Activated CD8-positive, alpha-beta memory T cell treated with anti-CD3 and anti-CD28 coated beads, Interleukin-2, amount 50 U/mL, for 48 hours (primary cell): Measurements from ENCODE around the gene SOSTDC1.
A peak's percentile ranks its signal among the peaks of the same experiment; 100 is the strongest.
"Not testable (repeated sequence)": the region's sequence is repeated elsewhere in the genome, so short reads cannot be mapped to it uniquely, and the experiment has no call there.

Source experiments
- DNase-seq: peaks from one replicate; pipeline ENCODE4 v3.0.0-alpha.2; 2020

Gene SOSTDC1

GRCh38 chr7:16460789-16461493 lies 4.6 kb downstream of the SOSTDC1 start:
- no peak for DNase-seq

GRCh38 chr7:16456303-16456702 lies 9.2 kb downstream of the SOSTDC1 start:
- not testable (repeated sequence) for DNase-seq

DNA sequence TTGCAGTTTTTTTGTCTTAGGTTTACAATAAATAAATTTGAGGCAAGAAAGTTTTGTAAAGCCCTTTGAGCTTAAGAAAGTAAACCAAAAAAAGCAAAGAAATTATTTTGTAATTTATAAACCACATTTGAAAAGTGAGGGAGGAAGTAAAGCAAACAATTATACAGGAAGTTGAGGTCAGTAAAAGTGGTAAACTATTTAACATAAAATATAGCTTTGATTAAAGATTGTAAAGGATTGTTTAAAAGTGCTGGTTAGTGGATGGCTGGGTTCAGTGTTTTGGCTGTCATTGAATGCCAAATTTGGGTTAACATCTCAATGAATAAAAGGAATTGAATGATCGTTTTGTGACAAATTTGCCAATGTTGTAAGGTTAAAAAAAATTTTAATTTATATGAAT lies 9.9 kb downstream of the SOSTDC1 start:
- no peak for DNase-seq

DNA sequence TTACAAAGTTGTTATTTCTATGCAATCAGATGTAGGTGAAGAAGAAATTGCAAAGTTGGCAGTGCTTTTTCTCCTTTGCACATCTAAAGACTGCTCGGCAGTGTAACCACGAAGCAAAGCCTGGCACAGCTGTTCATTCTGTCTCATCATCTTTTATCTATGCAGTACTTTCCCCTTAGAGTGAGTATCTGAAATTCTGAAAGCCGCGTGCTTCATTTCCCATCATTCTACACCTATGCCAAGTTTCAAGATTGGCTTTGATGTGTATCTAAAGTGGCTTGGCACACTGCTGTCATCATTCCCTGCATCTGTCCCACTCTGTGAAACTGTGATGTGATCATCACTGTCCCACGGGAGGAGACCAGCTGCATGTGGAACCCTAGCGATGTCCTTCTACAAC lies 15.2 kb downstream of the SOSTDC1 start:
- no peak for DNase-seq

DNA sequence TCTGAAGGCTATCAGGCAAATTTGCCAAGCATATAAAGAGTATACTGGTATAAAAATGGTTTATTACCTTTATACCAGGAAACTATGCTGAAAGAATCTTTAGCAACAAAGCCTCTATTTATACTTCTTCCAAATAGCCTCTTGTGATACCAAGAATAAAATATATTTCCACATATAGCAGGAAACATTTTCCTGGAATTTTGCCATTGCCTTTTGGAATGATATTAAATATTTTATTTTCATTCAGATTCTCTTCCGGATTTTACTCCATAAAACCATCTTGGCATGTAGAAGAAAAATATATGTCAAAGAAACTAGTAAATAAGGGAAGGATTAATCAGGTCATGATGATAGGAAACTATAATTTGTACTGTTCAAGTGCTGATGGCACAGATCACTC lies 17.7 kb downstream of the SOSTDC1 start:
- DNase-seq, result no peak

DNA sequence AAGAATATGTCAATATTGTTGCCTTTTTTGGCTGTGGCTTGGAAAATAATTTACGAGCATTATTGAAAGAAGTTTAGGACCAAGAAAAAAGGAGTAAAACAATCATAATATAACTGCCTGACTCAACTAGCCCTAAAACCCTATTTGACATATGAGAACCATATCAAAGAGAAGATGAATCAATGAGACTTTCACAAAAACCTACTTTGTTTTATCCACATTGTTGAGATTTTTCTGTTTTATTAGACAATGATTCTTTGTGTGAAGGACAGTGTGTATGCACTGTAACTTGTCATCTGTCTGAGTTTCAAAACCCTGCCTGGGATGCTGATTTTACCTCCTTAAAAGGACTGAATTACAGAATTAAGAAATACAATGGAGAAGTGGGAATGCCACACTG lies 19.0 kb downstream of the SOSTDC1 start:
- no peak for DNase-seq

DNA sequence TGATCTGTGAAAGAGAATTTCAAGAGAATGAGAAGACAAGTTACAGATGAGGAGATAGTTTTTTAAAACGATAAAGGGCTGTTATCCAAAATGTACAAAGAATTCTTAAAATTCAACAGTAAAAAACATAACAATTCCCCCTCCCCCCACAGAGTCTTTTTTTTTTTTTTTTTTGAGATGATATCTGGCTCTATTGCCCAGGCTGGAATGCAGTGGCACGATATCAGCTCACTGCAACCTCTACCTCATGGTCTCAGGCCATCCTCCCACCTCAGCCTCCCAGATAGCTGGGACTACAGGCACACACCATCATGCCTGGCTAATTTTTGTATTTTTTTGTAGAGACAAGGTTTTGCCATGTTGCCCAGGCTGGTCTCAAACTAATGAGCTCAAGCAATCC lies 21.7 kb downstream of the SOSTDC1 start:
- DNase-seq, result not testable (repeated sequence)

DNA sequence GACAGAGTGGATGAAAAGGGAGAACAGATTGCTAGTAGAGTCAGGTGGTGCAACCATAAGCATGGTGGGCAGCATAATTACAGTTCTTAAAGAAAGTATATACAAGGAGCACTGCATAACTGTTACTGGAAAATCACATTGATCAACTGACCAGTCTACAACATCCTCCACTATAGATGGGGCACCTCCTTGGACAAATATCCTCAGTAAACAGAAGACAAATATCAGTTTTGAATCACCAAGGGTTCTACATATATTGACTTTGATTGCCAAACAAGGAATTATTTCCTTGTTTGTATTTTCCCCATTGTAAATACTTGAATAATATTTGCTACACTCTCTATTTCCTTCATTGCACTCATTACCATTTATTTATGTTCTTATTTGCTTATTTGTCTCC lies 26.6 kb downstream of the SOSTDC1 start:
- DNase-seq, result no peak

DNA sequence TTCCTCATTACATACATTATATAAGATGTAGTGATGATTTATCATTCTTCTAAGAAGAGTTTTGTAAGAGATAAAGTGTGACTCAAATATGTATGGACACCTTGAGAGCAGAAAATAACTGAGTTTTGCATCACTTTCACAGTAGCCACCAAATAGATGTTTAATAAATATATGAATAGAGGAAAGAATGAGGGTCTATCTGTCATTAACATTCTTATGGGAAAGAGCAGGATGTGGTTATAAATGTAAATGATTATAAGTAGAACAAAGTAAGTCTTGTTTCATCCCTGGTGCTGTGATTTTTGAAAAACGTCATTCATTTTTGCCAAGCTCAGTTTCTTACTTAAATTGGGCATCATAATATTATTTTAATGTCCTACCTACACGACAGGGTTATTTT lies 29.2 kb downstream of the SOSTDC1 start:
- DNase-seq, result no peak

GRCh38 chr7:16433568-16434122 lies 31.9 kb downstream of the SOSTDC1 start:
- no peak for DNase-seq

DNA sequence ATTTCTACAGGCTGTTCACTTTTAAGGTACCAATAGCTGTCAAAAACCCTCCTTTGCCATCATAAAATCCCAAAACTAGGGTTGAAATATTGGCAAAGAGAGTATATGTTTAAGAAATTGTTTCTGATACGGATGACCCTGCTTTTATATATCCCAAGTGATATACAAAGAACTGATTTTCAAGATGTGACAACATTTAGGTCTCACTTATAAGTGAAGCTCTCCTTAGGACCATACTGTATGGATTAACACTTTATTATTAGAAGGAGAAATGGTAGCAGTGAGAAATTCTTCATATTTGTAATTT lies 33.2 kb downstream of the SOSTDC1 start:
- DNase-seq, result no peak

- no peak for DNase-seq
Measured at GRCh38 chr7:16431646-16432424, 33.7 kb downstream of the SOSTDC1 start.

GRCh38 chr7:16430133-16430532 lies 35.4 kb downstream of the SOSTDC1 start:
- no peak for DNase-seq

- DNase-seq, result no peak
Measured at GRCh38 chr7:16428672-16429071, 36.9 kb downstream of the SOSTDC1 start.

DNA sequence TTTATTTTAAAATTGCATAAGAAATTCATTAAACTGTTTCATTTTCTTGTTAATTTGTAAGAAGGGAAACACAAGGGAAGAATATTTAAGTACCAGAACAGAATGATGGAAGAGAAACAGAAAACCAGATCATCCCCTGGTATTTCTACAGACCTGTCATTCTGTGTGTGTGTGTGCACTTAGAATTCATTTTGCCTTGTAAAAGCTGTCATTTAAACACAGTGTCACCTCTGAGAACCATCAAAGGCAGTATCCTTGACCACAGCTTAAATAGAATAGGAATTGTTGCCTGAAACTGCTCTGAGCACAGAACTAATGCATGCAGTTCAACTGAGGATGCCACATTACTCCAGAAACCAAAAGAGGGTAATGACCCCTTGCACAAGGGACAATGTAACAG lies 37.4 kb downstream of the SOSTDC1 start:
- no peak for DNase-seq

- no peak for DNase-seq
Measured at GRCh38 chr7:16423761-16424160, 41.8 kb downstream of the SOSTDC1 start.

DNA sequence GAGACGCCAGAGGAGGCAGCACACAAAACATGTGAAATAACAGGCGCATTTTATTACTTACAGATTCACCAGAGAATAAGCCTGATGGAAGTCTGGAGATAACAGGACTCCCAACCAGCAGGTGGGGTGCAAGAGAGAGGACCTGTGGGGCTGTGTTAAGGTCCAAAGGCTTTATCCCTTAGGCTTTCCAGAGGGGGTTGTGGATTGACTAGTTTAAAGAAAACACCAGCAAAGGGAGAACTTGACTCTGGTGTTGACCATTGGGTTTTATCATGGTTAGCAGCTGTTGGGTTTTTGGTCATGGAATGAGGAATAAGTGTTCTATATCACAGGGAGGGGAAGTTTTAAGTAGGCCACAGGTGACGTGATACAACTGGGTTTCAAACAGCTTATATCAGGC lies 42.6 kb downstream of the SOSTDC1 start:
- no peak for DNase-seq

DNA sequence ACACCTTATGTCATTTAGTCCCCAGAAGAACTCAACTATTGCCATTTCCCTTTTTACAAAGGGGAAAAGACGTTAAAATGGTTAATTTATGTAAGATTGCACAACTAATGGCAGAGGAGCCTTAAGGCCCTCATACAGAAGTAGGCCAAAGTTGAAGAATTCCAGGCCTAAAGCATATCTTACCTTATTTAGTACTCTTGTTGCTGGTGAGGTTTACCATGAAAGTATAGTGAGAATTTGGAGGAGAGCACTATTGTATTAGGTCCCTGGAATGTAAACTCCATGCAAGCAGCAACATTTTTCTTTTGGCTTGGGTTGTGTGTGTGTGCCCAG lies 43.5 kb downstream of the SOSTDC1 start:
- DNase-seq, result no peak

DNA sequence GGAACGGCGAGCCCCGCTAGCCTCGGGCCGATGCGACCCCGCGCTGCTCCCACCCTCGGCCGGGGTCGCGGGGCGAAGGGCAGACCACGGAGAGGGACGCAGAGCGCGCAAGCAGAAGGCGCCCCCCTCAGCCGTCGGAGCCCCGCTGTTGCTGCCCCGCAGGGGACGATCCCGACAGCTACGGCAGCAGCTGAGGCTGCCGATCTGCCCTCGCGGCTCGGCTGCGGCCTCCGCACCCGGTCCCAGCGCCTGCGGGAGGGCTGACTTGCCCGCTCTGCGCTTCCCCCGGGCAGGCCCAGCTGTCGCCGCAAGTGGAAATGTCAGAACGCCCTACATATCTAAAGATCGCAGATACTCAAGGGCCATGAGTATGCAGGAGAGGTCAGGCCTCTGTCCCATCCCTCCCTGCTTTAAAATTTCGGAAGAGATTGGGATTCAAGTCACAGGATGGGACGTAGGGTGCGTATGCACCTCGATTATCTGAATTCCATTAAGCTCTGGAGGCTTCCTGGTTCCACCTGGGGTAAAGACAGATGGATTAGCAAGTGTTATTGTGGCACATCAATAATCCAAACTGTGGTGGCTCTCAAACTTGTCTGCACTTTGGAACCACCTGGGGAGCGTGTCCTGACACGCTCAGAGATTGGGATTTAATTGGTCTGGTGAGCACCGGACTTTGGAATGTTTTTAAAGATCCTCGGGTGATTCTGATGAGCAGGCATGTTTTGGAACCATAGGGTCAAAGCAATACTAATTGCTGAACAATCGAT lies 44.0 kb downstream of the SOSTDC1 start, which contains the start of gene CRPPA:
Gene CRPPA (minus strand): TSS at position 206 of the 770 bp plus-strand sequence. CDS start 216 bp downstream, outside the sequence.
- DNase-seq, result peak; percentile 73

- peak; percentile 88 for DNase-seq
Measured at GRCh38 chr7:16420649-16421332, 44.7 kb downstream of the SOSTDC1 start.

- DNase-seq, result no peak
Measured at GRCh38 chr7:16420329-16420648, 45.2 kb downstream of the SOSTDC1 start.

DNA sequence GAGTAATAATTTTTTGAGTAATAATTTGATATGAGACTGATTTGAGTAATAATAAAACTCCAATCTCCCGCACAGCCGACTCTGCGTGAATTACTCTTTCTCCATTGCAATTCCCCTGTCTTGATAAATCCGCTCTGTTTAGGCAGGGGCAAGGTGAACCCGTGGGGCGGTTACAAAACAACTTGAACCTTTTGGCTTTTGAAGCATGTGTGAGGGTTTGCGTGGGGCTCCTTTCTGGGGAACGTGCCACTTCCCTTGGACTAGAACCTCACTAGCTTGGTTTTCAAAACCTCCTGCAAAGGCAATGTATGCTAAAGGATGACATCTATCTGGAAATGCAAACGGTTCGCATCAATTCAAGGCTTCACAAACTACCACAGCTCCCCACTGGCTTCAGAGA lies 45.7 kb downstream of the SOSTDC1 start:
- no peak for DNase-seq

GRCh38 chr7:16419126-16419525 lies 46.4 kb downstream of the SOSTDC1 start:
- DNase-seq, result no peak
